NK-92 treated with Interleukin-12 subunit alpha and Interleukin-12 subunit beta, amount 100 ng/mL, for 24 hours (cell line): Measurements from ENCODE around the gene FAM110D.

ENCODE experiments used
- DNase-seq: peaks from one replicate; lab custom pipeline; 2025; lab: John Stamatoyannopoulos, UW

FAM110D gene

DNA sequence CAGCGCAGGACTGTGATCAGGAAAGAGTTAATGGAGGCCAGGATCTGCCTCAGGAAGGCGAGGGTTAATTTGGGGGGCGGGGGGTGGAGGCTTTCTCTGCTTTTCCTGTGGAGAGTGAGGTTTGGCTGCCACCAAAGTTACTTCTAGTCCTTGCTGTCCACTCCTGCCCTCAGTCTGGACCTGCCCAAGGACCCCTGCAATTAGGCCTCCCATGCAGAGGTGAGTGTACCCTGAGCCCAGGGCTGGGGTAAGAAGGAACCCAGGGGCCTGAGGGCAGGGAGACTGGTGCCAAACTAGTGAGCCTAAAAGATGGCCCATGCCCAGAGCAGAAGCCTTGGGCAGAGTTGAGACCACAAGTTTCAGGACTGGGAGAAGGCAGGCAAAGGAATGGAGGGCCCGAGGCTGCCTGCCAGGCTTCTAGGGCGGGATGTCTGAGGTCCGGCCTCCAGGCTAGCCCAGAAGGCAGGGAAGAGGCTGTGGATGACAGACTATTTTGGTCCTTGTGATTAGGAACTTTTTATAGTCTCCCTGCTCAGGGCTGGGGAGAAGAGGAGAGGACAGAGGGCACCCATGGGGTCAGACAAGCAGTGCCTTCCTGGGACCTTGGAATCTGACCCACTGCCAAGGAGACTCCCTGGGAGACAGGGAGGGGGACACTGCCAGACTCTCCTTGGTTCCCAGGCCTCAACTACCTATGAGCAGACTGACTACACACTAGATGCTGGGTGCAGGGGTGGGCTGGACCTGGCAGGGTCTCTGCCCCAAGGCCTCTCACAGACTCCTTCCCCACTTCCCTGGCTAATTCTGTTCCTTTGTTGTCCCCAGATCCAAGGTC, at the start of gene FAM110D:
TSS of gene FAM110D (plus strand) at position 172 of the 835 bp plus-strand sequence. CDS start 2,213 bp downstream, outside the sequence.
- DNase-seq, result no peak

DNA sequence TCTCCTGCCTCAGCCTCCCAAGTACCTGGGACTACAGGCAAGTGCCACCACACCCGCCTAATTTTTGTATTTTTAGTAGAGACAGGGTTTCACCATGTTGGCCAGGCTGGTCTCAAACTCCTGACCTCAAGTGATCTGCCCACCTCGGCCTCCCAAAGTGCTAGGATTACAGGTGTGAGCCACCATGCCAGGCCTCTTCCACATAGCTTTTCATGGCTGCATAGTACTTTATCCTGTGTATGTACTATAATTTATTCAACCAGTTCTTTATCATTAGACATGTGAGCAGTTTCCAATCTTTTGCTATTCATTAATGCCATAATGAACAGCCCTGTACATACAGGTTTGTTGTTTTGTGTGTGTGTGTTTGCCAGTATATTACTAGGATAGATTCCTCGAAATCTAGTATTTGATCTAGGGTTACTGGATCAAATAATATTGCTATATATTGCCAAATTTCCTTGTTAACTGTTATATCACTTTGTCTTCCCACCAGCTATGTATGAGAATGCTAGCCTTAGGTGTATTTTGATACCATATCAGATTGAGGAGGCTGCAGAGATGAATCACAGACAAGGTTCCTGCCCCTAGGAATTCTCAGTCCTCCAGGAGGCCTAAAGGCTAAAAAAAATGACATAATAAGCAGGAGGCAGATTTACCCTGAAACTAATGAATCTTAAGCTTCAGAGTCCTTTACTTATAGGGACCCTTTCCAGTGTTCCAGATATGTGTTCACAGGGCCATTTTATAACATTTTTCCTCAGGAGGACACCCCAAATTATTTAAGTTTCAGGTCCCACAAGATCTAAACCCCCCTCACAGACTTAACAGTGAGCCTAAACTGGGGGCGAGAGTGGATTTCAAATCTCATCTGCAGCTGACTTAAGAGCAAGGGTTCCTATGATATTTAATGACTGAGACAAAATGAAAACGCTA, 49.4 kb upstream of the FAM110D start:
- DNase-seq, result no peak

DNA sequence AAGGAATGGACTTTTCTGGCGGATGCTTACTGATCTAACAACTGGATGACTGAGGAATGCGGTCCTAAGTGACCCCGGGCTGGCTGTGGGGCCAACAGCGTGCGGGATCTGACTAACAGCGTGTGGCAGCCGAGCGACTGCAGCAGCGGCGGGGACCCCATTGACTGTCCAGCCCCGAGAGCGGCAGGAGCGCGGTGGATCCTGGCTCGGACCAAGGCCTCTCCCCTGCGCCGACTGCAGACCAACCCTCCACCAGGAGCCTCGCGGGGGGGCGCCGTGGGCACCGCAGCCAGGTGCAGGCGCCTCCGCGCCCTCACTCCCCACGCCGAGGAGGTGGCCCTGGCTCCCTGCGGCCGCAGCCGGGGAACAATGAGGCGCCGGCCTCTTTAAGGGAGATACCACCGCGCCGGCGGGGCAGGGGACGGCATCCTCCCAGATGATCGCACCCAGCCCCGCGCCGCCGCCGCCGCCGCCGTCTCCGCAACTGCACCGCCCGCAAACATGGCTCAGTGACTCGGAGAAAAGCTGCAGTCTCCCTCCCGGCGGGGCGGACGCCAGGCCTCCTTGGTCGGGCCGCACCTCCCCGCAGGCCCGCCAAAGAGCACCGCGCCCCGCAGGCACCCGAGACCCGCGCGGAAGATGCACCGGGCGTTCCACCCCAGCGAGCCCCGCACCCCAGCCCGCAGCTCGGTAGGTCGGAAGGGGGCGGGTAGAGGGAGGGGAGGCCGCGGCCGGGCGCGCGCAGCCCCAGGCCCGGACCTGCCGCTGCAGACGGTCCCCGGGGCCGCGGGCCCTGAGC, 47.9 kb upstream of the FAM110D start:
- peak; percentile 67 for DNase-seq

DNA sequence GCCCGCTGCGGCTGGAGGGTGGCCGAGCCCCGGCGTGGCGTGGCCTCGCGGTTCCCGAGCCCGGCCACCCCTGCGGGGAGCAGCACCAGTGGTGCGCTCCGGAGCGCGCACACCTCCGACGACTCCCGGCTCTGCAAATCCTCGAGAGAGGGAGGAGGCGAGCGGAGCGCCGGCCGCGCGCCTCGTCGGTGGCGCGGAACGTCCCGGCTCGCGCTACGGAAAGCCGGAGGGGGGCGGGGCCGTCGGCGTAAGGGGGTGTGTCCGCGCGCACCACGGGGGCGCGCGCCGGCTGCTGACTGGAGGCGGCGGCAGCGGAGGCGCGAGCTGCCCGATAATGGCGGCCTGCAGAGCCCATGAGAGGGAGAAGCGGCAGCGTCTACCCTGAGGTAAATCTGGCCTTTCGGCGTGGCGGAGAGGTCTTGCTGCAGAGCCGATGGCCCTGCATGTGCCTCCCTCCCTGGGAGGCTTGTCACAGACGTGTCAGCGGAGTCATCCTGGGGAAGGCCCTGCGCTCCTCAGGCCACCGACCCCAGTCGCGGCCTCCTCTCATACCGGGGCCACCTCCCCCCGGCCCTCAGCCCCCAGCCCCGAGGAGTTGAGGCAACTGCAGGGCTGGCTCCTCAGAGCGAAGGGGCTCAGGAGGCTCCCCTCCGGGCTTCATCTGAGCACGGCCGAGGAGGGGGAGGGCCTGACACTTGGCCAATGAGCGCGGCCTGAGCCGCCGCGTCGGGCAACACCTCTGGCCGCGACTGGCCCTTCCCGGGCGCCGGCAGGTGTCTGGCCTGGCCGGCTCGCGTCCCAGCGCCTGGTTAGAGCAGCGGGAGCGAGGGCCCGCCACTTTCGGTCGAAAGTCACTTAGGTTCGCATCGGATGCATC, 47.1 kb upstream of the FAM110D start, which contains the start of gene PDIK1L:
TSS of gene PDIK1L (plus strand) at position 295 of the 877 bp plus-strand sequence. CDS start 2,485 bp downstream, outside the sequence.
- peak; percentile 86 for DNase-seq

DNA sequence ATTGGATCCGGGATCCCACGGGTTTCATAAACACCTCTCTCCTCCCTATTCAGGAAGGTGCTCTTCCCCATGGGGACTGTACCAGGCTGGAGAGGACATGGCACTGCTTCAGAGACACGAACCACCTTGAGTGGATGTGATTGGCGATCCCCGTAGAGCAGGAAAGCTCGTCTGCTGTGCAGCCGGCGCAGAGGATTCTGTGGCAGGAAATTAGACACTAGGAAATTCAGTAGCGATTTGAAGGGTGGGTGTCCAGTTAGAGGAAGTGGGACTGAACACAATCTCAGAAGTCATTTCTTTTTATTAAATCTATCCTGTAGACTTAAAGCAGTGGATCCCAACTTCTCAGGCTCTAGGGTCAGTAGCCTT, 46.5 kb upstream of the FAM110D start:
- DNase-seq, result no peak

DNA sequence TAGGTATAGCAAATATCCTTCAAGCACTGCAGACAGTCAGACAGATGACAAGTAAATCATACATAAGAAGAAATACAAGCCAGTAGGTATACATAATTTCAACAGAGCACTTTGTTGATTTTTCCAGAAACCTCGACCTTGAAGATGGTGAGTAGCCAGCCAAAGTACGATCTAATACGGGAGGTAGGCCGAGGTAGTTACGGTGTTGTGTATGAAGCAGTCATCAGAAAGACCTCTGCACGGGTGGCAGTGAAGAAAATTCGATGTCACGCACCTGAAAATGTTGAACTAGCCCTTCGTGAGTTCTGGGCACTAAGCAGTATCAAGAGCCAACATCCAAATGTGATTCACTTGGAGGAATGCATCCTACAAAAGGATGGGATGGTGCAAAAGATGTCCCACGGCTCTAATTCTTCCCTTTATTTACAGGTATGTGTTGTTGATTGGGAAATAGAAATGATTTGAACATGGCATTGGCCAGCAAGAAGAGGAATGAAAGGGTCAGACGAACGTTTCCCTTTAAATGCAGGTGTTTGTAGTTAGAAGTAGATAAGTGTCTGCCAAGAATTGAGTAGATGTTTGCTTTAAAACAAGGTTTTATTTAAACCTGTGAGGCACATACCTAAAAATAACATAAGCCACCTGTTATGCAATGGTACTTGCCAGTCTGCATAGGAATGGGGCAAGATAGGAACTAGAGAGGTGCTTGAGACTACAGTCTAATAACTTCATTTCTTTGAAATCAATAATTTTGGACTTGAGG, 44.5 kb upstream of the FAM110D start:
- no peak for DNase-seq

DNA sequence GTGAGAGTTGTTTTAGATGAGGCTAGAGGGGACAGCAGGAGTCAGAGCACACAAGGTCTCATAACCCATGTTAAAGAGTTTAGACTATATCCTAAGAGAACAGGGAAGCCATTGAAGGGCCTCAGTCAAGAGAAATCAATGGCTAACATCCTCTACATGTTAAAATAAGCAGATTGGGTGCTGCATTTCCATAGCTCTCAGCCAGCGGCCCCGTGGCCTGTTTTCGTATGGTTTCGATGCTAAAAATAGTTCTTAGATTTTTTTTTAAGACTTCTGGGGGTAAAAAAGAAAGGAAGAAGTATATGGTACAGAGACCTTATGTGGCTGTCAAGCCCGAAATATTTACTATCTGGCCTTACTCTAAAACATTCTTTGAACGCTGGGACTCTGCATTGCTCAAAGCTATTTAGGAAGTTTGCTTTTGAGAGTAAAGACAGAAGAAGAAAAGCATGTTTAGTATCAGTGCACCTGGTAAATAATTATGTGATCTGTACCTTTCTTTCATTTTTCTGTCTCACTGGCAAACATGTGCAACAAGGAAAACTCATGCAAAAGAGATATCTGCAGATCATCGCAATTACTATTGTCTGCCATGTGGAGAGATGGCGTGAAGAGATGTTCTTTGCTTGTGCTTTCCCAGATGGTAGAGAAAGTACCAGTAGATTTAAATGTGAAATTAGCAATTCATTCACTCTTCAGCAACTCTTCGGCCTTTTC, 38.8 kb upstream of the FAM110D start:
- DNase-seq, result no peak

DNA sequence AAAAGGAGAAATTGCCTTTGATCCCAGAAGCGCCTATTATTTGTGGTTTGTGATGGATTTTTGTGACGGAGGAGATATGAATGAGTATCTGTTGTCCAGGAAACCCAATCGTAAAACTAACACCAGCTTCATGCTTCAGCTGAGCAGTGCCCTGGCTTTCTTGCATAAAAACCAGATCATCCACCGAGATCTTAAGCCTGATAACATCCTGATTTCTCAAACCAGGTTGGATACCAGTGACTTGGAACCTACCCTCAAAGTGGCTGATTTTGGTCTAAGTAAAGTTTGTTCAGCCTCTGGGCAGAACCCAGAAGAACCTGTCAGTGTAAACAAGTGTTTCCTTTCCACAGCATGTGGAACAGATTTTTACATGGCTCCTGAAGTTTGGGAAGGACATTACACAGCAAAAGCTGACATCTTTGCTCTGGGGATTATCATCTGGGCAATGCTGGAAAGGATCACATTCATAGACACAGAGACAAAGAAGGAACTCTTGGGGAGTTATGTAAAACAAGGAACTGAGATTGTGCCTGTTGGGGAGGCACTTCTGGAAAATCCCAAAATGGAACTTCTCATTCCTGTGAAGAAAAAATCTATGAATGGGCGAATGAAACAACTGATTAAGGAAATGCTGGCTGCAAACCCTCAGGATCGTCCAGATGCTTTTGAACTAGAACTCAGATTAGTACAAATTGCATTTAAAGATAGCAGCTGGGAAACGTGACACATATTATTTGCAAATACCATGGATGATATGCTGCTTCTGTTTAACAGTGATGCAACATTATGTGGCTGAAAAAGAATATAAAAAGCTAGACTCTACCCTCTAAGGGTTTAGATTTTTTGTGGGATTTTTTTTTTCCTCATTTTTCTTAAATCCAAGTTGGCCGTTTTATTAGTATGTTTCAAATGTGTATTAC, 36.8 kb upstream of the FAM110D start:
- no peak for DNase-seq

DNA sequence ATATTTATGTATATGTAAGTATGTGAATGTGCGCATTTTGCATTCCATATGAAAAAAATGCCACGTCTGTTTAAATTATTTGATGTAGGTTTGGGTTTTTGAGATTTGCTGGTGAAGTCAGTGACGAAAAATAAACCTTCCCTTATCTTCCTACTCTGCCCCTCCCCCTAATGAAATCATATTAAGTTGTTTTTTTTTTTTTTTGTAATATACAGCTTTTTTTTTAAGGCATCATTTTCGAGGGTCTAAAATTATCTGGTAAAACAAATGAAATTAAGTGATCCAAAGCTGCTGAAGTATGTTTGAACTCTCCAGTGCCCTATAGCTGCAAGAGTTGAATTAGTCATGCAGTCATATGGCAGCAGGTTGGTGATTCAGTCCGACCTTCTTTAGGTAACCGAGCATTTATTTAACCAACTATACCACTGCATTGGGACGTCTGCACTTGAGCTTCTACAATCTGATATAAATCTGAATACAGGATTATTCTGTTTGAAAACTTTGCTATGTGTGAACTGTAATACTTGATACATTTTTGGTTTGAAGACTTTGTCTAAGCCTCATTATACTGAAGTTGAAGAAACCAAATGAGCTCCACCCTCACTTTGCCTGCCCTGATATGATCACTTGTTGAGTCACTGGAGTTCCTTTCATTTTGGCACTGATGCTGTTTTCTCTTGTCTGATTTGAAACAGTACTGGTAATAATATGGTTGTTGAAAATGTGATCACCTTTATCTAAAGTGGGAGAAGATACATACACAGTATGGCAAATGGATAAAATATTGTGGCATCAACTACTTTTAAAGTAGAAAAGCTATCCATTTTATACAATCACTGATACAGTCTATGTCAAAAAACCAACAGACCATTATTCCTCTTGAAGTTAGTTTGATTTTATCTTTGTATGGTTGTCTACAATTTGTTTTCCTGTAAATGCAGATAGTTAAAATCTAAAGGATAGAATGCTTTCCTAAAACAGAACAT, 35.6 kb upstream of the FAM110D start:
- DNase-seq, result no peak

DNA sequence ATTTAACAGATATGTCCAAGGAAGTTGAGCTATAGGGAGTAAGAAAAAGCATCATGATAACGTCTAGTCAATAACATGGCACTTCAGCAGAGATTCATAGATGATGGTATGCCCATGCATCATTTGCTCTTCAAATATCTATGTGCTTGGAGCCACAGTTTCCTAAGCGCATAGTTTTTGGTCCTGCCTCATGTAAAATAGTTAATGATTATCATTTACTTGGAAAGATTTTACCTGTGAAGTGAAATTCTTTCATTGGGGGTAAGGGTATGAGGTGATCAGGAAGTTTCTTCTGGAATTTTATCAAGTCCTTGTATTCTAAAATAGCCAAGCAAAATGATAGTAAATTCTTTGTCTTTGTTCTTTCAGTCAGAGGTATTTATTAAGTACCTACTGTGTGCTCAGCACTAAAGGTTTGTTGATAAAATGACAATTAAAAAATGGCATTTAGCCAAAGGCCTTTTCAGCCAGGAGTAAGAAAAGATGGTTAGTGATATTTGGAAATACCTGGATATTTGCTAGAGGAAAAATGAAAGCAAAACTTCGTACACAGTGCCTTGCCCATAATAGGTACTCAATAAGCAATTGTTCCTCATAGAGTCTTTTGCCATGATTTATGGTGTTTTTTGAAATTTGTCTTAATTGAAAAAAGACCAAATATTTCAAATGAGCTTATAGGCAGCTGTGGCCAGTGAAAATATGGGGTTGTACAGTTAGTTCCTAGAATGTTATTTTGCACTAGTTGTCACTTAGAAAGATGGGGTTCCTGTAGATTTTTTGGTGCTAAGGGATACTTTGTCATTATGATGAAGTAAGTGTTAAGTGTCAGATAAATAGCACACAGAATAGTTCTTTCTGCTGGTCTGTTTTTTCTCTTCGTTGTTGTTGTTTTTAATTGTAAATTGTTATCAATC, 34.2 kb upstream of the FAM110D start:
- DNase-seq, result no peak

DNA sequence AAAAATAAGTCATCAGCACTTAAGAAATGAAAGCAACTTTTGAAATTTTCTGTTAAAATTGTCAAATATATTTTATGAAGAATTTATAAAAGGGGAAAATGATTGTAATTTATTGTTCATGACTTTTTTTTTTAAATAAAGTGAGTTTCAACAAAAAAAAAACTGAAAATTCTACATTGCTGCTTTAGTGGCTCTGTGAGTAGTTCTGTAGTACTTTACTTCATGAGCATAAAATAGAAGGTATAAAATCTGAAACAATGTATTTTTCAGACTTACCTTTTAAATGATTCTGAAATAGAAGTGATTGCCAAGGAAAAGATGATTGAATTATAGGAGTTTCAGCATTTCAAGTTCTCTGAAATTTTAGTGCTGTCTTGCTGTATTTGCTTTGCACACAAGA, 33.5 kb upstream of the FAM110D start:
- no peak for DNase-seq

DNA sequence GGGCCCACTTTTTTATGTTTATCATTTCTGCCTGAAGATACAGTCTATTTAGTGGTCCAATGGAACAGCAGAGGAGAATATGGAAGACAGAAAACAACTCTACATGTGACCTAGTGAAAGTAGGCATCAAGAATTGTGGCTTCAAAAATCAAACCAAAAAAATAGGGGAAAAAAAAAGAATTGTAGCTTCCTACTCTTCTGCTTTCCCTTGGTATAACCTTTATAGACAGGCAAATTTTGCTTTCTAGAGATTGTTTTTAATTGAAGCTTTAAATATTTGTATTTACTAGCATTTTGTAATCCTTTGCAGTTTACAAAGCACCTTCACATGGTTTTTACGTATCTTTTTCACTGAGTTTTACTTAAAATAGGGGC, 32.9 kb upstream of the FAM110D start:
- no peak for DNase-seq

DNA sequence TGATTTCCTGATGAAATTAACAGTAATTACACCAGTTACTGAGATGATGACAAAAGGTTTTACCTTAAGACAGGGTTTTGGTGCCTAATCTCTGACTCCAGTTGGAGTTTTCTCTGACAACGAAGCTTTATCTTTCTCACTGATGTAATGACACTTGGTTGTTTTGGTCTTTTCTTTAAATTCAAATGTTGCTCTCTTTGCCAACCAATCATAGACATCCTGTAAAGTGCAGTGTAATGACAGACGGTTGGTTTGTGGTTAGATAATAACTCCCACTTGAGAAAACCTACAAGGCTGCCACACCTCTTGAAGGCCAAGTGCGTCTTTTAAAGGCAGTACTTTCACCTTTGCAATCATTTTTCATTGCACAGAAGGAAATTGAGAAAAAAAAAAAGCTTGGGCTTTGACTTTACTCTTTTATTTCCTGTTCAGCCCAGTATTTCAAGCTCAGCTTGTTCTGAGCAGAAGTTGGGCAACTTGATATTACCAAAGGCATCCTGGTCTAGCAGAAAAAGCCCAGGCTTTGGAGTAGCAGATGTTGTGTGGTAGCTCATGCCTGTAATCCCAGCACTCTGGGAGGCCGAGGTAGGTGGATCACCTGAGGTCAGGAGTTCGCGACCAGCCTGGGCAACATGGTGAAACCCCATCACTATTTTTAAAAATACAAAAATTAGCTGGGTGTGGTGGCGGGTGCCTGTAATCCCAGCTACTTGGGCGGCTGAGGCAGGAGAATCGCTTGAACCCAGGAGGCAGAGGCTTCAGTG, 32.4 kb upstream of the FAM110D start:
- peak; percentile 34 for DNase-seq

DNA sequence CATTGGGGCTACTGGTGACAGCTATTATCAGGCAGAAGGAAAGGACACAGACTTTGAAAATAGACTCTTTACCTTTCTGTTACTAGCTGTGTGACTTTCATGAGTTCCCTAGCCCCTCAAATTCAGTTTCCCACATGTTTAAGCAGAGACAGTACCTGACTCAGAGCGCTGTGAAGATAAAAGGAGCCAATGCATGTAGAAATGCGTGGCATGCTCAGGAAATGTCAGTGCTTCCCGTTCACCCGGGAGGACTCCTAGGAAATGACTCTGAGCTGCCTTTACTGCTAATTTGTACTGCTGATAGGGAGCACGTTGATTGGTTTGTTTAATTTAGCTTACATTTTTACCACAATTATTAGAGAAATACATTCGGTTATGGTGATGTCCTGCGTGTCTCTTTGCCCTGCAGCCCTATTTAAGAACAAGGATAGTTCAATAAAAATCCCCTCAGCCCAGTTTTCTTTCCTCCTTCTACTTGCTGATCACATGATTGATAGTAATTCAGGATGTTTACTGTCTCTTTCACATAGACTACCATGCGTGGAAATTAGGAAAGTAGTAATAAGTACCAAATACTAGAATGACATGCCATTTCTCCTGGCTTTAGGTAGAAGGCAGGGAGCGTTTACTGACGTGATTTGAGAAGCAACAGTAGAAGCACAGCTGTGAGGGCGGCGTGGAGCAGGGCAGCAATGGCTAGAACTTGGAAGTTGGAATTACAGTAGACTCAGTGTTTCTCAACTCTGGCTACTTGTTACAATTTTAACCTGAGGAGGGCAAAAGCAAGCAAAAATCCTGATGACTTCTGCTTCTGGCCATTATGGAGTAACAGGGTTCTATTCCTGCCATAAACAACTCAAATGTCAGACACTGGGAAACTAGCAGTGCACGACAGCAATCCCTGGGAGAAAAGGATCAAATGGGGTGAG, 31.4 kb upstream of the FAM110D start:
- DNase-seq, result no peak
